ENCODE data around the gene RRP9.

Gene RRP9

DNA sequence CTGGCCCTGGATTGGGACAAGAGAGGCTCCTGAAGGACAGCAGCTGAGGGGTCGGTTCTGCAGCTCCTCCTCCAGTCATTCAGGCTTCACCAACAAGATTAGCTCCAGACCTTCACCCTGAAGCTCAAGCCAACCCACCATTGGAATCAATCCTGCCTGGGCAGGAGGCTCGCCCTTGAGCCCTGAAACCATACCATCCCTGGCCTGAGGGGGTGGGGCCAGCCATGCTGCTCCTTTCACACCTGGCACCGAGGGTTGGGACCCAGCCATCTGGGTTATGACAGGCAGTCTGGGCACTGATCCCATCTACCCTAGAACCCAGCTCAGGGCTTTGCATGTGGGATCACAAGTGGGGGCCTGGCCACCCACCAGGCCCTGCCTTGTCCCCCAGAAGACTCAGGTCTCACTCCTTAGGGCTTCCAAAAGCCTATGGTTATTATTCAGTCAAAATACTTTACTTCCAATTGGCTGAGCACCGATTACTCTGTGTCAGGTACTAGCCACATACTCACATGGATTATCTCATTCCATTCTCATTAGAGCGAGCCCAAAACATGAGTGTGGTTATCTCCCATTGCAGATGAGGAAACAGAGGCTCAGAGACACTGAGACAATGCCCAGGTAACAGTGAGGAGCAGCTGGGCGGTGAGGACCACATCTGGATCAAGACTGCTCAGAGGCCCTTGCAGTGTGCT is 29.0 kb upstream of the RRP9 start:
- no peak for DNase-seq (ENCODE audit: low spot score)

DNA sequence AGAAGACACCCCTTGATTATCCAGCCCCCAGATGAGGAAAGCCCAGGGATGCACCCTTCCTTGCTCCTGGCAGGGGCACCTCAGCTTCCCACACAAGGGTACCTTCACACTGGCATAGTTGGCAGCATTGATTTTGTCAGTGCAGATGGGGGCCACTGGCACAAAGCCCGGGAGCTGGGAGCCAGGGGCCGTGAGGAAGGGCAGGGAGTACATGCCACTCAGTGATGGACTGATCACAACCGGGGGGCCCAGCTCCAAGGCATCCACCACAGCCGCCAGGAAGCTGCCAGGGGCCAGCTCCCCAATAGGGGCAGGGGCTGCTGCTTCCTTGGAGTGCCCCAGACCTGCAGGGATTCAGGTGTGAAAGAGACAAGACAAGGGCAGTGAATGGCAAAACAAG is 28.1 kb upstream of the RRP9 start:
- no peak for DNase-seq (ENCODE audit: low spot score)

DNA sequence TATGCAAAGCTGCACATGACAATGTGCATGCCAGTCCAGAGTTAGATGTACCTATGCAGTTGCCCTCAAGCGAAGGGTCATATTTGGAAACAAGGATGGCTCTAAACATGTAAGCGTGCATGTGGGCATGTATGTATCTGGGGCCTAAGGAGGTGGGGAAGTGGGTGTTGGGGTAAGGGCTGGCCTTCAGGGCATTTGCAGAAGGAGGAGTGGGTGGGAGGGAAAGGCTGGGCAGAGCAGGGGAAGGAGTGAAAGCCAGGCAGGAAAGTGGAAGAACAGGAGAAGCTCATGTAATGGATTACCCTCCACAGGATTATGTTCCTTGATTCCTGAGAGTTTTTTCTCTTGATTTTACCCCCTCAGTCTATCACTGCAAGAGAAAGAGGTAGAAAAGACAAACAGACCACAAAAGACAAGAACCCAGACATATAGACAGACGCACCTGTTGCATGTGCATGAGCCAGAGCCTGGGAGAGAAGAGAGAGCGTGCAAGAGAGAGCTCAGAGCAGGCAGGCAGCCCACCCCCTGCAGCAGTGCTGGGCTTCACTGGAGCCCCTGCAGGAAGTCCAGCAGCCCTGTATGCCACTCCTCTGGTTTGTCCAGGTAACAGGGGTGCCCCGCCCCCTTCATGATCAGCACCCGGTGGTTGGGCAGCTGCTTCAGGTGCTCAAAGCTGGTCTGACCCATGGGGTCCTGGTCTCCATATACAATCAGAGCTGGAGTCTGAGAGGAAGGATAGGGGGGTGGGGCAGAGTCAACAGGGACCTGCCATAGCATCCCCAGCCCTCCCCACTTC is 27.4 kb upstream of the RRP9 start:
- DNase-seq (ENCODE audit: low spot score) = no peak

DNA sequence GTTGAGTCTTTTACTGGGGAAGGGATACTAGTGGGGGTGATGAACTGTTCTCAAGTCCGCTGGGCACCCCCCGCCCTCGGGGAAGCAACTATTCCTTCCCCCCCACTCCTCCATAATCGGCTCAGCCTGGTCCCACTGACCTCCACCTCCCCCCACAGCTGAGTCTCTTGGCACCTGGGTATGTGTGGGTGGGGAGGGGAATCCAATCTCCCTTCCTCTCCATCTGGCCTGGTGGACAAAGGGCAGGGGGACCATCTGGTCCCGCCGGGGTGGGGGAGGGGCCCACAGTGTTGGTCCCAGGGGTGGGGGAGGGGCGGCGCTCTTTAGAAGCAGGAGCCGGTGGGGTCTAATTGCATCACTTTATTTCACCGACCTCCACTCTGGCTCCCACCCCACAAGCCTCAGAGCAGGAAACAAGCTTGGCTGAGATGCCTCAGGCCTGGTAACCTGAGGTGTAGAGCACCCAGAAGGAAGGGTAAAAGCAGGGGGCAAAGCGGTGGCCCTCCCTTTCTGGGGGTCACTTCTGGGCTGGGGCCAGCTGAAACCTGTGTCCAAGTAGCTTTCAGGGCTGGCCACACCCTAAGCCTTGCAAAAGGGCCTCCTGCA is 26.6 kb upstream of the RRP9 start:
- DNase-seq (ENCODE audit: low spot score) = no peak

DNA sequence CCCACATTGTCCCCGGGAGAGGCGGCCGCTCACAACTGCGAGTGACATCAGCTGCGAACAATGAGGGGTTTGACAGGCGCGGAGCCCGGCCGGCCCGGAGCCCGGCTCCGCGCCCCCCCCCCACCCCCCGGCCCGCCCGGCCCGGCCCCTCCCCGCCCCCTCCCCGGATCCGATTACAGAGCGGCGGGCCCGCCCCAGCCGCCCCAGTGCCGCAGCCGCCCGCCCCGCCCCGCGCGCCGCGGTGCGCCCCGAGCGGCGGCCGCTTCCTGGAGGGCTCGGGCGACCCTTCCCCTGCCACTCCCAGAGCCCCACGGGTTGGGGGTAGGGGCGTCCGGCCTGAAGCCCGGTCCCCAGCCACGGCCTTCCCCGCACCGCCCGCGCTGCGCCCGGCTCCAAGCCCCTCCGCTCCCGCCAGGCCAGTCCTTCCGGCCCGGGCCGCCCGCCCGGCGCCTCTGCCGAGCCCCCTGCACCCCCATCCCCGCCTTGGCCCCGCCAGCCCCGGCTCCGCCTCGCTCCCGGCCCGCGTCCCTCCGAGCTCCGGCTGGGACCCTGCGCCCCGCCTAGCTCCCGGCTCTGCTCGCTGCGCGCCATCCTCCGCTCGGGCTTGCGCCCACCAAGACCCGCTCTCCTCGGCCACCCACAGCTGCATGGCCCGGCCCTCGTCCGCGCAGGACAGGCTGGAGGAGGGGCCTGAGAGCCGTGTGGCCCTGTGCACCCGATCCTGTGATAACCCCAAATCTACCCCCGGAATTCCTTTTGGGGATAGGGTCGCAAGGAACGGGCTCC is 25.9 kb upstream of the RRP9 start, which contains the start of gene PCBP4:
TSS of gene PCBP4 (minus strand) at position 71 of the 786 bp plus-strand sequence. CDS start 6,214 bp downstream, outside the sequence.
- peak; percentile 88 for DNase-seq (ENCODE audit: low spot score)

DNA sequence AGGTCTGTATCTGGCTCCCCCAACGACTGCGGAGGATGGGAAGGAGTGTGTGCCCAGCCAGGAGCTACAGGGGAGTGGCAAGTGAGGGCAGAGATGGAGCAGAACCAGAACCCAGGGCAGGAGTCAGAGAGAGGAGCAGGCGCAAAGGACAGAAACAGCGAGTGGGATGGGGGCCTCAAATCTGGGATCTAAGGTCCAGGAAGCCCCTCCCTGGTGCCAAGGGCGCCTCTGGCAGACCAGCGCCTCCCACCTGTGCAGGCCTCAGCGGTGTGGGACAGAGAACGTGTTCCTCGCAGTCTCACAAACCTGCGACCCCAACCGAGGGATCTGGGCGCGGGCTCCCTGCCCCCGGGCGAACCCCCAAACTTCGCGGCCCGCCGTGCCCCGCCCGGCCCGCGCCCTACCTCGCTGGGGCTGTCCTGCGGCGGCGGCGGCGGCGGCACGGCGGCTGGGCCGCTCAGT is 25.2 kb upstream of the RRP9 start:
- DNase-seq (ENCODE audit: low spot score) = no peak

DNA sequence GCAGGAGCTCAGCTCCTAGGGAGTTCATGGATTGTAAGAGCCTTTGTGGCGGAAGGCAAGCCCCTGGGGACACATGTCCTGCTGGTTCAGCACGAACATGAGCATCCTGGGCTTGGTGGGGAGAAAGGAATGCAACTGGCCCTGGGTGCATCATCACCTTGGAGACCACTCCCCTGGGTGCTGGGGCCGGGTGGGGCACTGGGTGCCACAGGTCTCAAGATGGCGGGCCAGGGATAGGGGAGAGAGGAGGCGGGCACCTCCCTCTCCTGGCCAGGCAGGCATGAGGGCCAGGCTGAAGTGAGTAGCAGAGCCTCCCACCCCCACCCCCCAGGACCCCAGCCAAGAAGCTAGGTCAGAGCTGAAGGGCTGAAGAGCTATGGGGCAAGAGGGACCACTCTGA is 24.8 kb upstream of the RRP9 start:
- no peak for DNase-seq (ENCODE audit: low spot score)

DNA sequence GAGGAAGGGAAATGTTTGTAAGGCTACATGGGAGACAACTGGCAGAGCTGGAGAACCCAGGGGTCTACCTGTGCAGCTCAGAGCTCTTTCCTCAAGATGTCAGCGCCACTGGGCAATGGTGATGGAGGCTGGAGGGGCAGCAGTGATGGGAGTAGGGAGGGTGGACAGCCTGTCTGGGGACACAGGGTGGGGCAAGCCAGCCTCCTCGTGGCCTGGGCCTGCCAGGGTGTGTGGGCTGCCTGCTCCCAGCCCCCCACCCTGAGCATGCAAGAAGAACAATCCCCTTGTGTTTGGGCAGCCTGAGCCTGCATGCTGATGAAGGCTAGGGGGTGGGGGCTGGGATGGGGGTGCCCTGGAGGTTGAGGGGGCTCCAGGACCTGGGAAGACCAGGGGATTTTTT is 24.3 kb upstream of the RRP9 start:
- peak; percentile 95 for DNase-seq (ENCODE audit: low spot score)

DNA sequence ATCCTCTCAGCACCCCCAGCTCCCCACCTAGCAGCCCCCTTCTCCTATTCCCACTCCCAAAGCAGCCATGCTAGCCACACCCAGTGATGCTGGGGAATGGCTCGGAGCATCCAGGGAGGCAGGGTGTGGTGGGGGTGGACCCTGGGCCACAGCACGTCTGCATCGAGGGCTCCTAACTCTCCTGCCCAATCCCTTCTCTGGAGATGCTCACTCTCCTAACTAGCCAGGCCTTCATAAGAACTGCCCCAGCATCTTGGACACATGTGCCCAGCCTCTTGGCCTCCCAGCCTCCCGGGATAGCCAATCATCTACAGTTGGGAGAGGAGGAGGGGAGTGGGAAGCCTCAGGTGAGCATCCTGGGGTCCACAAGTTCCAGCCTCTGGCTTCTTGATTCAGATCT is 22.8 kb upstream of the RRP9 start:
- no peak for DNase-seq (ENCODE audit: low spot score)

DNA sequence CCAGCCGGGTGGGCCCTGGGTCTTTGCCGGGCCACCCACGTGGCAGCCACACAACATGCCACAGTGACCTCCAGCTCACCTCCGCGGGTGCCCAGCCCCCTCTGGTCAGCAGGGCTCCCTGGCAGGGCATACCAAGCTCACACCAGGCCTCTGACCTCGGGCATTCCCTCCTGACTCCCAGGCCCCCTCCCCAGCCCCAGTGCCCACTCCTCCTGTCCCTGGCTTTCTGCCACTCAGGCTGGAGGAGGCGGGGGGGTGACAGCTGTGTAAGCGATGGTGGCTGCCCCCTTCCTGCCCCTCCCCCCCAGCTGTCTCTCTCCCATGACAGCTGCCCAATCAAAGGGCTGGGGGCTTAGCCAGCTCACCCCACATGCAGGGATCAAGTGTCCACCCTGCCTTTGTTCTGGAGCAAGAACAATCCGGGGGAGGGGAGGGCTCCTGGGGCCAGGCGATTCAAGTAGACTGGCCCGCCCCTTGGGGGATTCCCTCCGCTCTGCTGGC is 22.3 kb upstream of the RRP9 start:
- DNase-seq (ENCODE audit: low spot score) = peak; percentile 74

DNA sequence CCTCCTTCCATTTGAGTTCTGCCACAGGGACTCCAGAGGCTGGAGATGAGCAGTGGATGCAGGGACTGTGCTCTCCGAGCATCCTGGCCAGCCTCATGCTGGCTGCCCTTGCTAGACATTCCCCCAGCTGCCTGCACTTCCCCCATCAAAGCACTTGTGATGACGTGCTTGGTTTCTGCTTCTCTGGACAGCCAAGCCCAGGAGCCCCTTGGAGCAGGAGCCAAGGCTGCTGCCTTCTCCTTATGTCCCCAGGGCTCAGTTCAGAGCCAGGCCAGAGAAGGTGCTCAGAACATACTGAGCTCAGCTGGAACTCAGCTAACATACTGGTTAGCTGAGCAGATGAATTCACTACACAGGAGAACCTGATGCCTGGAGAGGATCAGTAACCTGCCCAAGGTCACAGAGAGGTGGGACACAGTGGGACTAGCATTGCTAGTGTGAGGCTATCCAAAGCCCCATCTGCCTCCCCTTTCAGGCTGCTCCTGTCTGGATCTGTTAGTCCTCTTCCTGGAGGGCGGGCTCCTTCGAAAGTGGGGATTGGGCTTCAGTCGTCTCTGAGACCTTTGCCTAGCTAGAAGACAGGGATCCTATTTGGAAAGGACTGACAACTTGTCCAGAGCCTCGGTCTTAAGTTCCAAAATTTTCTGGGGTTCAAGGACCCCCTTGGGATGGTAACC is 21.3 kb upstream of the RRP9 start:
- peak; percentile 67 for DNase-seq (ENCODE audit: low spot score)

DNA sequence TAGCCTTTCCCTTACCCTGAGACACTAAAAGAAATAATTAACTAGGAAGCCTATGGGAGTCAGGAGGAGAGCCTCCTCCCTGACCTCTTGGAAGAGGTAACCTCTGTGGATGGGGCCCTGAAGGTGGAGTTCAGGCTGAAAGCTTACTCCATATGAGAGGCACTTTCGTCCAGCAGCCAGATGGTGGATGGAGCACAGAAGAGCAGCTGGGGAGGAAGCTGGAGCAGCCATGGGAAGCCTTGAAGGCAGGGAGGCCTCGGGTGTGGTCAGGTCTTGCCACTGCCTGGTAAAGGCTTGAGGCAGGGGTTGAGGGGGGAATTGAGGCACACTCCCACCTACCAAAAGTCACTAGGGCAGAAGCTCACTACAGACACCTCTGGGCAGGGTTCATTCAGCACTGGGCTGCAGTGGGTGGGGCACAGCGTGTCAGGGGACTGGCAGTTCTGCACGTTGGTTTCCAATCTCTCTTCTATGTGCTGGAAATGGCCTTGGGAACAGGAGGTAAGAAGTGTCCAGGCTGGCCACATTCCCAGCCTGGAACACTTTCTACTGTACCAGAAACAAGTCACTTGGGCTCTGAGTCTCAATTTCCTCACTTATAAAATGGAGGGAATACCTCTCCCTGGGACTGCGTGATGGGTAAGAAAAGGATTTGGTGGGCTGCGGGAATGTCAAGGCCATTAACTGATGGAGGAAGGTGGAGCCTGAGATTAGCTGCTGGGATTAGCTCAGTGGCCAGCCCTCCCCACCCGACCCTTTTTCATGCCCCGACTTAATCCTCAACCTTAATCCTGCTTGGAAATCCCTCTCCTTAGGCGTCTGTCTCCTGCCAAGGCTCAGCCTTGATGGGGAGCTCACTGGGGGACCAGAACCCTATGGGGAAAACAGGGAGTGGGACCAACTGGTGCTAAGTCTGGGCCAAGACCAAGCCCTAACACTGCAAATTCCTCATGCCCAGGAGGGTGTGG is 20.2 kb upstream of the RRP9 start:
- no peak for DNase-seq (ENCODE audit: low spot score)

DNA sequence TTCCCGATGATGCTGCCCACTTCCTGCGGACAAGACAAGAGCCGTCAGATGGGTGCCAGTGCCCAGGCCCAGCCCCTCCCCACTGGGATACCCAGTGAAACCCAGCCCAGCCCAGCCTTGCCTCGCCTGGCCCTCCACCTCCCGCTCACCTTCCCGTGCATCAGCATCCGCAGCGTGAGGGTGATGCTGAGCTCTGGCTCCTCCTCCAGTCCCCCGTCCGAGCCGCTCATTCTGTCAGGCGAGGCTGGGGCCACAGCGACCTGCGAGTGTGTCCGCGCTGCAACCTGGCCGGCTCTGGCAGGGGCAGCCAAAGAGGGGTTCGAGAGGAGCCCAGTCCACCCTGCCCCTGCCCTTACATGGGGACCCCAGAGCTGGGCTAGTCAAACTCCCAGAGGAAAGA is 19.3 kb upstream of the RRP9 start:
- DNase-seq (ENCODE audit: low spot score) = no peak

DNA sequence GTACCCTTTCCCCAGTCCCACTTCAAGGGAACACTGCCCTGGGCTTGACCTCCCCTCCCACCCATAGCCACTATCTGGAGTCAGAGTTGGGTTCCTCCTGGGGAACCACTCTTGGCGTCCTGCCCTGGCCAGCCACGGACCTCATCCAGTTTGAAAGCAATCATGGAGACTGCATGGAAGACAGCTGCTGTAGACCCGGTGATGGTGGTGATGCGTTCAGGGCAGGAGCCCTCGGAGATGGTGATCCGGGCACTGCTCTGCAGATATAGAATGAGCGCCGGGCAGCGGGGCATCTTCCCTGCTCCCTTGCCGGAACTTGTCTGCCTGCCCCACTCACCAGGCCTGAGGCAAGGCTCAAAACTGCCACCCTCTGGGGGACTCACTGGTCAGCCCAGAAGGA is 18.7 kb upstream of the RRP9 start:
- DNase-seq (ENCODE audit: low spot score) = no peak

DNA sequence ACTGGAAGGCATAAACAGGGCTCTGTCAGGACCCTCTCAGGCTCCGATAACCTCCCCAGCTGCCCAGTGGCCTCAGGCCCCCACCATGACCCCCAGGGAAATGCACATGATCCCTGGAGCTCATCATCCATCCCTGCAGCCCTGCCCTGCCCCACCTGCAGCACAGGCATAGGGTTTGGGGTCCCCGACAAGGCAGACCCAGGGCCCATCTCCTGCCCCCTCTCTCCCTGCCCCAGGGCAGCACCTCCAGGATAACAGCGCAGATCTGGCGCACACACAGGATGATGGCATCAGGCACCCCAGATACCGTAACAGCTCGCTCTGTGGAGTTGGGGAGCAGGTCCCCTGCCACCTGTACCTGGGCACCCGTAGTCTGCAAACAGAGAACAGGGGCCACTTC is 17.9 kb upstream of the RRP9 start:
- no peak for DNase-seq (ENCODE audit: low spot score)

DNA sequence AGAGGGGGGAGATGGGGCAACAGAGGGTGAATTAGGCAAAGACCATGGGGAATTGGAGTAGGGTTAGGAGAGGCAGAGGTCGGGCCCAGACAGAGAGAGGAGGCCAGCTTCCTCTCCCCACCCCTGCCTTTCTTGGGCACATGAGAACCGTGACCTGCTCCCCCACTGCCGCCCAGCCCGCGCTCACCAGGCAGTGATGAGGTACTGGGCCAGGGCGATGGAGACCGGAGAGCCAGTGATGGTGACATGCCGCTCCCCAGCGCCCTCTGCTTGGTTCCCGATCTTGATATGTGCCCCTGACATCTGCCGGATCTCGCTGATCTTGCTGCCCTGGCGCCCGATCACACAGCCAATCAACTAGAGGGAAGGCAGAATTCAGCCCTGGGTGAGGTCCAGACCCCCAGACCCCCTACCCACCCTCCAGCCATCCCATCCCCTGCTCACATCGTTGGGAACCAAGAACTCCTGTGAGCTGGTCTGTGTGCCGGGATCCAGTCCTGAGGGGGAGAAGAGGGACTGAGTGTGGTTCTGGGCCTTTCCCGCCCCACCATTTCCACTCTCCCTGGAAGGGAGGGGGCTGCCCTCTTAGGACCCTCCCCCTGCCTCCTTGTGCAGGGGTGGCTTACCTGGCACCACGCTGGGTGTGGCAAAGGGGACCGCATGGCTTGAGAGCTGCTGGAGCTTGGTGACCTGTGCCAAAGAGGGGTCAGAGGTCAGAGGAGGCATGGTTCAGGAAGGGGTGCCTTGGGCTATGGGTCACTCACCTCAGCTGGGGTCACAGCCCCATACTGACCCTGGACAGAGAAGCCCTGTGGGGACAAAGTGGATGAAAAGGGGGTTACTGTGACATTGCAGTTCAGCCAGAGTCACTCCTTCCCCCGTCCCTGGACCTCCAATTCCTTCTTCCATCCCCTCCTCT is 17.2 kb upstream of the RRP9 start:
- DNase-seq (ENCODE audit: low spot score) = no peak

DNA sequence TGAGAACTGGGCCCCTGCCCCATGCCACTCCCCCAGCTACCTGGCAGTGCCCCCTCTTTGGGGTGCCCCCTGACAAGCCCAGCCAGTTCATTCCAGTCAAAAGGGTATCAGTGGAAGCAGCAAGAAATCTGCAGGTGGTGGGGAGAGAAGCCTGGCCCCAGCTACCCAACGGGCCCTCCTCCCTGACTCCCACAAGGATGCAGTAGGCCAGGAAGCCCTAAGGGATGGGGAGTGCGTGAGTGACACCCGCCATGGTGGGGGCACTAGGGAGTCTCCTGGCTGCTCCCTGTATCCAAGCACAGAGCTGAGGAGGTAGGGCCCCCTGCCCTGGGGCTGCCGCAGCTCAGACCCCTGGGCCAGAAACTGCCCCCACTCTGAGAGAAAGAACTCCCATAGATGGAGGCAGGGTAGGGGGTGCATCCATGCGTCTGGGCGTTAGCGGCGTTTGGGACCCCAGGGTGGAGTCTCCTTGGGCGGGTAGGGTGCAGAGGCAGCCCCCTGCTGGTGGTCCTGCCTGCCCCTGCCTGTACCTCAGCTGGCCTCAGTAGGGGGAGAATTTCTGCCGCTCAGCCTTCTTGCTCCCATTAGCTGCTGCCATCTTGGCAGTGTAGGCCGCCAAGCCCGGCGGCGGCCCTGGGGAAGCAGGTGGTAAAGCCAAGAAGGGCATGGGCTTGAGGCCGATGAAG is 16.0 kb upstream of the RRP9 start:
- no peak for DNase-seq (ENCODE audit: low spot score)

All from globus pallidus (tissue), 1 donor.